SK-N-SH (cell line): ENCODE results near the gene RHOT2. TPM values are rescaled to one million over a fixed set of nuclear protein-coding genes. Genes with fewer than 3 reads are reported as not detected.
A peak's percentile ranks its signal among the peaks of the same experiment; 100 is the strongest.

Experiments
- CTCF ChIA-PET: fragments of 300-600, 350-600 bp; formaldehyde crosslinking; extraction: SDS; loops from one replicate; lab custom pipeline; 2021; lab: Yijun Ruan, JAX
- POLR2A ChIA-PET: fragments of 350-600 bp; sonication (Branson Sonifier 250); formaldehyde crosslinking; extraction: SDS; loops from one replicate; lab custom pipeline; 2020; ENCODE audit warnings: antibody characterized with exemption, inconsistent platforms; lab: Yijun Ruan, JAX
- DNase-seq: peaks from one replicate; pipeline ENCODE4 v3.0.0; 2012
- H2AFZ ChIP-seq: fragments of 200-600 bp; sonication (generic); 2 replicates; pipeline ENCODE4 v1.8.1; 2016; ENCODE audit warnings: antibody characterized with exemption, mild to moderate bottlenecking, low read depth
- H3F3A ChIP-seq: fragments of 200-600 bp; sonication (generic); replicated peaks from 2 replicates; pipeline ENCODE3; 2016; ENCODE audit warnings: antibody characterized with exemption, mild to moderate bottlenecking; ENCODE audit not compliant: insufficient read depth
- H3K27ac ChIP-seq, 2 experiments: fragments of 200-500 bp in 1 of 2; fragments of 200-600 bp in 1 of 2; sonication (Bioruptor generic) in 1 of 2; sonication (generic), shearing (Covaris generic) in 1 of 2; 2 replicates each; pipeline versions ENCODE4 v1.5.1 to v1.6.1; 2014 to 2016; ENCODE audit warnings: low read depth in 2 of 2, inconsistent platforms in 1 of 2, low read length in 1 of 2, mild to moderate bottlenecking in 1 of 2, mixed read lengths in 1 of 2
- H3K27me3 ChIP-seq: fragments of 200-600 bp; sonication (generic), shearing (Covaris generic); 2 replicates; pipeline ENCODE4 v1.6.1; 2016; ENCODE audit warnings: mixed run types; ENCODE audit not compliant: insufficient read depth
- H3K36me3 ChIP-seq, 2 experiments: fragments of 200-500 bp in 1 of 2; fragments of 200-600 bp in 1 of 2; sonication (Bioruptor generic) in 1 of 2; sonication (generic) in 1 of 2; replicated peaks in 1 of 2; 2 replicates each; pipeline versions ENCODE3 to v1.5.1; 2014 to 2016; ENCODE audit warnings: low read length in 1 of 2, mild to moderate bottlenecking in 1 of 2; ENCODE audit not compliant: insufficient read depth in 2 of 2, control insufficient read depth in 1 of 2
- H3K4me1 ChIP-seq, 2 experiments: fragments of 200-500 bp in 1 of 2; fragments of 200-600 bp in 1 of 2; sonication (Bioruptor generic) in 1 of 2; sonication (generic), shearing (Covaris generic) in 1 of 2; 2 replicates each; pipeline versions ENCODE4 v1.5.1 to v1.6.1; 2014 to 2016; ENCODE audit warnings: low read depth in 1 of 2, low read length in 1 of 2, mixed run types in 1 of 2; ENCODE audit not compliant: insufficient read depth in 2 of 2, control insufficient read depth in 1 of 2
- H3K4me2 ChIP-seq: fragments of 200-600 bp; sonication (generic), shearing (Covaris generic); 2 replicates; pipeline ENCODE4 v1.6.1; 2017; ENCODE audit warnings: mixed run types
- H3K4me3 ChIP-seq, 2 experiments: fragments of 200-500 bp in 1 of 2; fragments of 200-600 bp in 1 of 2; sonication (Bioruptor generic) in 1 of 2; sonication (generic), shearing (Covaris generic) in 1 of 2; 2 replicates each; pipeline versions ENCODE4 v1.5.1 to v1.8.1; 2014 to 2016; ENCODE audit warnings: low read depth in 2 of 2, inconsistent platforms in 1 of 2, low read length in 1 of 2, mild to moderate bottlenecking in 1 of 2, mixed read lengths in 1 of 2, moderate library complexity in 1 of 2
- H3K79me2 ChIP-seq: fragments of 200-600 bp; sonication (generic); 2 replicates; pipeline ENCODE4 v1.8.1; 2017; ENCODE audit warnings: mild to moderate bottlenecking; ENCODE audit not compliant: insufficient read depth
- H3K9ac ChIP-seq: fragments of 200-600 bp; sonication (generic); 2 replicates; pipeline ENCODE4 v1.6.1; 2017; ENCODE audit warnings: mixed run types
- H3K9me2 ChIP-seq: fragments of 200-600 bp; sonication (generic); 2 replicates; pipeline ENCODE4 v1.6.1; 2017; ENCODE audit warnings: mixed run types
- H3K9me3 ChIP-seq: fragments of 200-600 bp; sonication (generic); 2 replicates; pipeline ENCODE4 v1.6.1; 2017; ENCODE audit warnings: mixed run types, mild to moderate bottlenecking, moderate library complexity
- H4K20me1 ChIP-seq: fragments of 200-600 bp; sonication (generic); 2 replicates; pipeline ENCODE4 v1.6.1; 2017; ENCODE audit warnings: mild to moderate bottlenecking, mixed run types; ENCODE audit not compliant: insufficient read depth
- CHD2 ChIP-seq: fragments of 150-350 bp; IDR thresholded peaks from 2 replicates; pipeline ENCODE4 v1.6.1; 2018; ENCODE audit warnings: low read length; ENCODE audit not compliant: partially characterized antibody
- ELF1 ChIP-seq: IDR thresholded peaks from 2 replicates; pipeline ENCODE4 v1.4.0; 2012
- EP300 ChIP-seq, 2 experiments: IDR thresholded peaks; 2 replicates each; pipeline versions ENCODE4 v1.4.0 to v1.6.1; 2012; ENCODE audit warnings: borderline replicate concordance in 1 of 2, low read depth in 1 of 2, low read length in 1 of 2
- EZH2phosphoT487 ChIP-seq: fragments of 200-600 bp; sonication (generic); IDR thresholded peaks from 2 replicates; pipeline ENCODE4 v1.6.1; 2017; ENCODE audit warnings: low read depth, mixed run types, mild to moderate bottlenecking, antibody characterized with exemption, moderate library complexity, borderline replicate concordance
- GABPA ChIP-seq: IDR thresholded peaks from 2 replicates; pipeline ENCODE4 v1.4.0; 2012; ENCODE audit warnings: low read depth, mild to moderate bottlenecking
- JUND ChIP-seq: IDR thresholded peaks from 2 replicates; pipeline ENCODE4 v1.4.0; 2012
- MEF2A ChIP-seq: IDR thresholded peaks from 2 replicates; pipeline ENCODE4 v1.4.0; 2012; ENCODE audit warnings: low read depth, borderline replicate concordance
- MXI1 ChIP-seq: IDR thresholded peaks from 2 replicates; pipeline ENCODE4 v1.6.1; 2012; ENCODE audit warnings: mild to moderate bottlenecking, low read depth, low read length, improper control_type of control experiment
- POLR2AphosphoS5 ChIP-seq: IDR thresholded peaks from 2 replicates; pipeline ENCODE4 v1.6.1; 2012; ENCODE audit warnings: low read depth, low read length
- RCOR1 ChIP-seq: fragments of 150-350 bp; IDR thresholded peaks from 2 replicates; pipeline ENCODE4 v1.6.1; 2017; ENCODE audit warnings: antibody characterized with exemption, low read length
- RFX5 ChIP-seq: IDR thresholded peaks from 2 replicates; pipeline ENCODE4 v1.6.1; 2012; ENCODE audit warnings: mild to moderate bottlenecking, improper control_type of control experiment, low read length
- SIN3A ChIP-seq: IDR thresholded peaks from 2 replicates; pipeline ENCODE4 v1.6.1; 2012; ENCODE audit warnings: low read depth, mild to moderate bottlenecking, low read length, moderate library complexity, borderline replicate concordance
- TAF1 ChIP-seq: IDR thresholded peaks from 2 replicates; pipeline ENCODE4 v1.6.1; 2012; ENCODE audit warnings: low read depth, mild to moderate bottlenecking, low read length, moderate library complexity, borderline replicate concordance
- TCF12 ChIP-seq: IDR thresholded peaks from 2 replicates; pipeline ENCODE4 v1.4.0; 2012
- YY1 ChIP-seq: IDR thresholded peaks from 2 replicates; pipeline ENCODE4 v1.4.0; 2012; ENCODE audit warnings: low read depth, mild to moderate bottlenecking
- WGBS: methylation state at CpG from one replicate; pipeline ENCODE4 v1.1.6; 2017; ENCODE audit warnings: low lambda C conversion rate; 5-methylcytosine and 5-hydroxymethylcytosine counted together
- polyA plus RNA-seq, 3 experiments: library from polyadenylated mRNA; depleted of rRNA; stranded (reverse); fragments of >200 nt; gene quantifications; 2 replicates each; pipeline ENCODE4 v1.2.3, GENCODE V29; 2012
- TF ChIP-seq, protein P1 (sequence below): IDR thresholded peaks from 2 replicates; pipeline ENCODE4 v1.4.0; 2012; ENCODE audit warnings: low read depth, borderline replicate concordance
- TF ChIP-seq, protein P2 (sequence below): IDR thresholded peaks from 2 replicates; pipeline ENCODE4 v1.4.0; 2012; ENCODE audit warnings: low read depth, borderline replicate concordance
- TF ChIP-seq, protein P3 (sequence below): fragments of 150-350 bp; IDR thresholded peaks from 2 replicates; pipeline ENCODE4 v1.6.1; 2017; ENCODE audit warnings: antibody characterized with exemption, low read length, low read depth, borderline replicate concordance
- TF ChIP-seq, protein P4 (sequence below): IDR thresholded peaks from 2 replicates; pipeline ENCODE4 v1.4.0; 2012; ENCODE audit warnings: low read depth

The RHOT2 gene
- polyA plus RNA-seq, 1 of the 3 experiments (the other 2 are of a cell fraction), result 229 TPM

DNA sequence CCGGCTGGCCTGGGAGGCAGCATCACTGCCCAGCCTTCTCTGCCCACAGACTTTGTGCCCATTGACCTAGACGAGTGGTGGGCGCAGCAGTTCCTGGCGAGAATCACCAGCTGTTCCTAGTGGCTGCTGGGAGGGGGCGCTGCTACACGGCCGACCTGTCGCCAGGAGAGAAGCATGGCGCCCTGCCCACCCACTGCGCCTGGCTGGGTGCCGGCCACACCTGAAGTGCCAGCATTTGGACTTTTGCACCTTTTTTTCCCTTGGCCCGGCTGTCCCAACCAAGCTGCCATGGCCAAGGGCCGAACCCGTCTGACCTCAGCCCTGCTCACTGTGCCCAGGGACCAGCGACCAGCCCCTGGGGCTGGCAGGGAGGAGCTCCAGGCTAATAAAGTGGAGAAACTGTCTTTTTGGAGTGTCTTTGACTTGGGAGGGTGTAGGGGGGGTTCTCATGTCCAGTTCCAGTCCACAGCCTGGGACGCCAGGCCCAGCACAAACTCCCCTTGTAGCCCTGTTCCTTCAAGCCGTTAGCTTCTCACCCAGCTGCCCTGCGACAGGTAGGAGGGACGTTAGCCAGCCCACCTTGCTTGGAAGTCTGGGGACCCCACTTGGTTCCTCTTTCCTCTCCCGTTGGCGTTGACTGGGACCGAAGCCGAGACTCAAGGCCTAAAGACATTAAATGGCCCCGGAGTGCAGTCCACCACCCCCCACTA, 19.7 kb upstream of the RHOT2 start (continued):
- TF ChIP-seq, protein P1, sequence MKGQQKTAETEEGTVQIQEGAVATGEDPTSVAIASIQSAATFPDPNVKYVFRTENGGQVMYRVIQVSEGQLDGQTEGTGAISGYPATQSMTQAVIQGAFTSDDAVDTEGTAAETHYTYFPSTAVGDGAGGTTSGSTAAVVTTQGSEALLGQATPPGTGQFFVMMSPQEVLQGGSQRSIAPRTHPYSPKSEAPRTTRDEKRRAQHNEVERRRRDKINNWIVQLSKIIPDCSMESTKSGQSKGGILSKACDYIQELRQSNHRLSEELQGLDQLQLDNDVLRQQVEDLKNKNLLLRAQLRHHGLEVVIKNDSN, result no peak
- TF ChIP-seq SIN3A, result 0 out of 2 replicates have a peak, but pooled peaks have one; percentile 44

DNA sequence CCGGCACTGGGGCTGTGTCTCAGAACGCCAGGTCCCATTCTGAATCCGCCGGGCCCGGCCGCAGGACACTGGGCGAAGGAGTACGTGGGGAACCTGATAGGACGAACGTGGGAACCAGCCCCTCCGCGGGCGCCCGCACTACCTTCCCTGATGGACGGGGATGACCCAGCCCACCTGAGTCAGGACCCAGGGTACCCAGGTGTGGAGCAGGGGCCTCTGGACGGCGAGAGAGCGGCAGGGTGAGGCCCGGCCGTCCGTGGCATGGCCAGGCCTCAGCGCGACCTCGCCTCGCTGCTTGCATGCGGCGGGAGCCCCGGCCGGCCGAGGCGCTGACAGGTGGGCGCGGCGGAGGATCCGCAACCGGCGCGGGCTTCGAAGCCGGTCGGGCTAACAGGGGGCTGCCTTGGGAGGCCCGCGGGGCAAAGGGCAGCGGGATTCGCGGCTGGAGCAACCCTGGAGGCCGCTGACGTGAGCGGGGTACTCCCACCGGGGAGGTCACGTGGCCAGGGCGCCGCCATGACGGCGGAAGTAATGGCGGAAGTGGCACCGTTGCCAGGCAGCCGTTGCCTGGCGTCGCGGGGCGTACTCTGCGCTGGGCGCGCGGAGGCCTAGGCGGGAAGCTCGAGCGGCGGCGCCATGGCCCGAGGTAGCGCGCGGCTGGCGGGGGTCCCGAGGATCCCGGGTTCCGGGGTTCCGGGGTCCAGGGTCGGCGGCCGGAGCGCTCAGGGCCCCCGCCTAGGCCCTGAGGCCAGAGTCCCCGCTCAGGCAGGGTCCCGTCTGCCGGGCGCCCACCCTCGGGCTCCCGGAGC, 18.9 kb upstream of the RHOT2 start, which contains the start of gene WDR90:
Gene WDR90, plus strand, starts transcription at position 585 of the 809 bp plus-strand sequence. Its CDS starts 52 bp downstream, at position 637.
- H3K27me3 ChIP-seq, result no peaks in the 10 kb centered on the region
- H3K79me2 ChIP-seq, result peaks cover 19% of the 10 kb centered on the region; the same call in 1 of the 2 replicates
- H3K4me3 ChIP-seq, result peak within 1 kb of the TSS; percentile 70 to 76
- no peaks in the 10 kb centered on the region for H3K9me2 ChIP-seq
- H3K27ac ChIP-seq, result peak within 1 kb of the TSS; percentile 77 to 80
- peaks cover 0 to 11% of the 10 kb centered on the region in 2 experiments for H3K36me3 ChIP-seq
- 24% methylated on average over 8 of the region's 91 CpGs for WGBS
- peak within 1 kb of the TSS; percentile 85 for H3K9ac ChIP-seq
- H2AFZ ChIP-seq, result peak within 1 kb of the TSS; percentile 65; the same call in 1 of the 2 replicates
- no peaks in the 10 kb centered on the region for H4K20me1 ChIP-seq
- TF ChIP-seq MXI1, result peak; percentile 99
- no peak for TF ChIP-seq EZH2phosphoT487
- TF ChIP-seq ELF1, result peak; percentile 72
- TF ChIP-seq RCOR1, result no peak
- TF ChIP-seq EP300 (IDR thresholded peaks at IDR 0.05; ENCODE audit: borderline replicate concordance in 1 of 2, low read depth in 1 of 2, low read length in 1 of 2), result no peak
- TF ChIP-seq TAF1, result peak; percentile 73; the same call in 1 of the 2 replicates
- TF ChIP-seq MEF2A, result no peak
- TF ChIP-seq, protein P2, sequence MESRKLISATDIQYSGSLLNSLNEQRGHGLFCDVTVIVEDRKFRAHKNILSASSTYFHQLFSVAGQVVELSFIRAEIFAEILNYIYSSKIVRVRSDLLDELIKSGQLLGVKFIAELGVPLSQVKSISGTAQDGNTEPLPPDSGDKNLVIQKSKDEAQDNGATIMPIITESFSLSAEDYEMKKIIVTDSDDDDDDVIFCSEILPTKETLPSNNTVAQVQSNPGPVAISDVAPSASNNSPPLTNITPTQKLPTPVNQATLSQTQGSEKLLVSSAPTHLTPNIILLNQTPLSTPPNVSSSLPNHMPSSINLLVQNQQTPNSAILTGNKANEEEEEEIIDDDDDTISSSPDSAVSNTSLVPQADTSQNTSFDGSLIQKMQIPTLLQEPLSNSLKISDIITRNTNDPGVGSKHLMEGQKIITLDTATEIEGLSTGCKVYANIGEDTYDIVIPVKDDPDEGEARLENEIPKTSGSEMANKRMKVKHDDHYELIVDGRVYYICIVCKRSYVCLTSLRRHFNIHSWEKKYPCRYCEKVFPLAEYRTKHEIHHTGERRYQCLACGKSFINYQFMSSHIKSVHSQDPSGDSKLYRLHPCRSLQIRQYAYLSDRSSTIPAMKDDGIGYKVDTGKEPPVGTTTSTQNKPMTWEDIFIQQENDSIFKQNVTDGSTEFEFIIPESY, result no peak
- TF ChIP-seq JUND, result no peak
- no peak for TF ChIP-seq RFX5
- TF ChIP-seq YY1, result peak; percentile 93
- TF ChIP-seq TCF12, result no peak
- TF ChIP-seq GABPA, result peak; percentile 85
- TF ChIP-seq, protein P1, result peak; percentile 98
- TF ChIP-seq, protein P3, sequence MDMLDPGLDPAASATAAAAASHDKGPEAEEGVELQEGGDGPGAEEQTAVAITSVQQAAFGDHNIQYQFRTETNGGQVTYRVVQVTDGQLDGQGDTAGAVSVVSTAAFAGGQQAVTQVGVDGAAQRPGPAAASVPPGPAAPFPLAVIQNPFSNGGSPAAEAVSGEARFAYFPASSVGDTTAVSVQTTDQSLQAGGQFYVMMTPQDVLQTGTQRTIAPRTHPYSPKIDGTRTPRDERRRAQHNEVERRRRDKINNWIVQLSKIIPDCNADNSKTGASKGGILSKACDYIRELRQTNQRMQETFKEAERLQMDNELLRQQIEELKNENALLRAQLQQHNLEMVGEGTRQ, result peak; percentile 78
- TF ChIP-seq POLR2AphosphoS5, result 0 out of 2 replicates have a peak, but pooled peaks have one; percentile 49
- TF ChIP-seq, protein P4, sequence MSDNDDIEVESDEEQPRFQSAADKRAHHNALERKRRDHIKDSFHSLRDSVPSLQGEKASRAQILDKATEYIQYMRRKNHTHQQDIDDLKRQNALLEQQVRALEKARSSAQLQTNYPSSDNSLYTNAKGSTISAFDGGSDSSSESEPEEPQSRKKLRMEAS, result peak; percentile 95
- peak; percentile 67 for TF ChIP-seq CHD2
- peak; percentile 97 for TF ChIP-seq SIN3A
- ChIA-PET POLR2A (interaction anchor here (0.7 to 1.6 kb wide), 8 partner anchors 10 to 79 kb away, joined by 3 to 5 read pairs (median 3); partner anchors contain the start of genes METTL26 and STUB1), CTCF (interaction anchor here (0.7 to 7.8 kb wide), 22 partner anchors 10 to 257 kb away, joined by 3 to 92 read pairs (median 5); partner anchors contain the start of genes METTL26, RHBDL1, RHOT2 and STUB1)
- peaks cover 5% of the 10 kb centered on the region for H3F3A ChIP-seq
- H3K4me1 ChIP-seq, result peaks cover 4 to 29% of the 10 kb centered on the region in 2 experiments; a peak in 2 of 4 replicates
- peak within 1 kb of the TSS; percentile 91 for H3K4me2 ChIP-seq
- H3K9me3 ChIP-seq, result no peaks in the 10 kb centered on the region
- peak; percentile 99 for DNase-seq
